H9 (cell line): Measurements from ENCODE around the gene KLK7. TPM values are rescaled to one million over a fixed set of nuclear protein-coding genes. Genes with fewer than 3 reads are reported as not detected.

Experiments used
- DNase-seq: peaks from one replicate; pipeline ENCODE4 v3.0.0-alpha.2; 2017
- H2AFZ ChIP-seq: one replicate; pipeline ENCODE4 v1.6.1; 2013; ENCODE audit warnings: mild to moderate bottlenecking, low read length, control low read depth, moderate library complexity
- H2AK5ac ChIP-seq: 2 replicates; pipeline ENCODE4 v1.6.1; 2013; ENCODE audit warnings: low read length, control low read depth, mixed read lengths; ENCODE audit not compliant: insufficient read length
- H2BK120ac ChIP-seq: one replicate; pipeline ENCODE4 v1.6.1; 2013; ENCODE audit warnings: low read depth, mild to moderate bottlenecking, low read length, control low read depth, inconsistent platforms; ENCODE audit not compliant: poor library complexity, severe bottlenecking
- H2BK12ac ChIP-seq: 2 replicates; pipeline ENCODE4 v1.6.1; 2013; ENCODE audit warnings: low read length, control low read depth, mixed read lengths, low read depth; ENCODE audit not compliant: insufficient read length
- H2BK15ac ChIP-seq: 2 replicates; pipeline ENCODE4 v1.6.1; 2013; ENCODE audit warnings: low read depth, low read length, control low read depth
- H2BK20ac ChIP-seq: one replicate; pipeline ENCODE4 v1.6.1; 2013; ENCODE audit warnings: low read depth, mild to moderate bottlenecking, low read length, control low read depth, inconsistent platforms; ENCODE audit not compliant: poor library complexity, severe bottlenecking
- H2BK5ac ChIP-seq: 2 replicates; pipeline ENCODE4 v1.6.1; 2013; ENCODE audit warnings: low read length, control low read depth, mixed read lengths; ENCODE audit not compliant: insufficient read length
- H3K14ac ChIP-seq: 2 replicates; pipeline ENCODE4 v1.6.1; 2013; ENCODE audit warnings: low read length, control low read depth; ENCODE audit not compliant: insufficient read depth
- H3K18ac ChIP-seq: 2 replicates; pipeline ENCODE4 v1.6.1; 2013; ENCODE audit warnings: low read depth, mild to moderate bottlenecking, mixed read lengths, low read length, control low read depth; ENCODE audit not compliant: insufficient read length
- H3K23ac ChIP-seq: 2 replicates; pipeline ENCODE4 v1.6.1; 2013; ENCODE audit warnings: low read length, control low read depth, mixed read lengths, low read depth; ENCODE audit not compliant: insufficient read length
- H3K23me2 ChIP-seq: 2 replicates; pipeline ENCODE4 v1.6.1; 2013; ENCODE audit warnings: low read depth, mild to moderate bottlenecking, mixed read lengths, low read length, control low read depth; ENCODE audit not compliant: insufficient read length, poor library complexity, severe bottlenecking
- H3K27ac ChIP-seq: 2 replicates; pipeline ENCODE4 v1.5.1; 2013; ENCODE audit warnings: low read length, control low read depth, mixed read lengths, low read depth; ENCODE audit not compliant: insufficient read length
- H3K27me3 ChIP-seq: 2 replicates; pipeline ENCODE4 v1.6.1; 2013; ENCODE audit warnings: low read length, control low read depth, inconsistent platforms; ENCODE audit not compliant: insufficient read depth
- H3K4ac ChIP-seq: 2 replicates; pipeline ENCODE4 v1.6.1; 2013; ENCODE audit warnings: low read depth, mild to moderate bottlenecking, control low read depth, inconsistent platforms, low read length, moderate library complexity
- H3K4me1 ChIP-seq: 2 replicates; pipeline ENCODE4 v1.6.1; 2013; ENCODE audit warnings: low read length, control low read depth, inconsistent platforms; ENCODE audit not compliant: insufficient read depth
- H3K4me2 ChIP-seq: 2 replicates; pipeline ENCODE4 v1.6.1; 2013; ENCODE audit warnings: low read length, control low read depth, mixed read lengths; ENCODE audit not compliant: insufficient read length, insufficient read depth
- H3K56ac ChIP-seq: 2 replicates; pipeline ENCODE4 v1.6.1; 2013; ENCODE audit warnings: low read depth, mild to moderate bottlenecking, mixed read lengths, low read length, control low read depth; ENCODE audit not compliant: insufficient read length
- H3K79me1 ChIP-seq: 2 replicates; pipeline ENCODE4 v1.6.1; 2013; ENCODE audit warnings: low read depth, mild to moderate bottlenecking, moderate library complexity, low read length, control low read depth, inconsistent platforms; ENCODE audit not compliant: insufficient read depth, poor library complexity, severe bottlenecking
- H3K79me2 ChIP-seq: 2 replicates; pipeline ENCODE4 v1.6.1; 2013; ENCODE audit warnings: low read length, control low read depth, inconsistent platforms; ENCODE audit not compliant: insufficient read depth
- H3K9ac ChIP-seq: 2 replicates; pipeline ENCODE4 v1.6.1; 2013; ENCODE audit warnings: low read length, control low read depth, mixed read lengths; ENCODE audit not compliant: insufficient read length; ENCODE audit errors: extremely low read depth
- H3K9me3 ChIP-seq: one replicate; pipeline ENCODE4 v1.6.1; 2013; ENCODE audit warnings: low read depth, low read length, inconsistent platforms; ENCODE audit not compliant: control insufficient read depth
- H3T11ph ChIP-seq: one replicate; pipeline ENCODE4 v1.6.1; 2013; ENCODE audit warnings: mild to moderate bottlenecking, low read length, control low read depth, inconsistent platforms
- H4K20me1 ChIP-seq: one replicate; pipeline ENCODE4 v1.6.1; 2013; ENCODE audit not compliant: control insufficient read depth, insufficient read length, insufficient read depth
- H4K5ac ChIP-seq: 2 replicates; pipeline ENCODE4 v1.6.1; 2013; ENCODE audit warnings: low read depth, mild to moderate bottlenecking, mixed read lengths, low read length, control low read depth; ENCODE audit not compliant: insufficient read length
- H4K8ac ChIP-seq: replicated peaks from 2 replicates; pipeline ENCODE4 v1.6.1; 2013; ENCODE audit warnings: low read length, control low read depth, mixed read lengths, low read depth; ENCODE audit not compliant: insufficient read length
- H4K91ac ChIP-seq: 2 replicates; pipeline ENCODE4 v1.6.1; 2013; ENCODE audit warnings: low read depth, mild to moderate bottlenecking, moderate library complexity, mixed read lengths, low read length, control low read depth; ENCODE audit not compliant: insufficient read length
- H3K27ac Mint-ChIP-seq, 3 experiments: 2 replicates in 2 of 3; 3 replicates in 1 of 3; pipeline ENCODE4 v1.8.0; 2020 to 2021; ENCODE audit warnings: mixed read lengths in 3 of 3, mild to moderate bottlenecking in 1 of 3, moderate library complexity in 1 of 3
- H3K27me3 Mint-ChIP-seq: 2 replicates; pipeline ENCODE4 v1.8.0; 2021; ENCODE audit warnings: low read depth, mild to moderate bottlenecking, moderate library complexity, mixed read lengths
- H3K36me3 Mint-ChIP-seq, 3 experiments: 2 replicates in 2 of 3; 3 replicates in 1 of 3; pipeline ENCODE4 v1.8.0; 2020 to 2021; ENCODE audit warnings: low read depth in 3 of 3, mixed read lengths in 3 of 3; ENCODE audit not compliant: insufficient read depth in 1 of 3
- H3K4me1 Mint-ChIP-seq, 2 experiments: 2 replicates each; pipeline ENCODE4 v1.8.0; 2020; ENCODE audit warnings: mixed read lengths in 2 of 2
- H3K4me3 Mint-ChIP-seq, 2 experiments: 2 replicates in 1 of 2; 3 replicates in 1 of 2; pipeline ENCODE4 v1.8.0; 2020 to 2021; ENCODE audit warnings: mild to moderate bottlenecking in 2 of 2, mixed read lengths in 2 of 2, moderate library complexity in 1 of 2
- H3K9me3 Mint-ChIP-seq, 2 experiments: 2 replicates in 1 of 2; 3 replicates in 1 of 2; pipeline ENCODE4 v1.8.0; 2020; ENCODE audit warnings: mild to moderate bottlenecking in 2 of 2, mixed read lengths in 2 of 2, moderate library complexity in 1 of 2
- WGBS: extraction: QIAGEN DNeasy Blood & Tissue Kit; methylation state at CpG from one replicate; pipeline ENCODE4 v1.1.7; 2013; ENCODE audit warnings: missing lambda C conversion rate, low lambda C conversion rate, mixed read lengths; ENCODE audit not compliant: insufficient read length; ENCODE audit errors: extremely low coverage; 5-methylcytosine and 5-hydroxymethylcytosine counted together
- total RNA-seq: library from RNA; stranded (reverse); gene quantifications from 2 replicates; pipeline ENCODE4 v1.2.1, GENCODE V29; 2021
- TF ChIP-seq, protein P1 (sequence below): fragments of 200-600 bp; sonication (generic); conservative IDR thresholded peaks from 3 replicates; pipeline ENCODE4 v1.8.0; 2021; ENCODE audit warnings: antibody characterized with exemption, mild to moderate bottlenecking

The KLK7 gene
- total RNA-seq, 1 experiment from 2014 or later: 0.52 TPM

DNA sequence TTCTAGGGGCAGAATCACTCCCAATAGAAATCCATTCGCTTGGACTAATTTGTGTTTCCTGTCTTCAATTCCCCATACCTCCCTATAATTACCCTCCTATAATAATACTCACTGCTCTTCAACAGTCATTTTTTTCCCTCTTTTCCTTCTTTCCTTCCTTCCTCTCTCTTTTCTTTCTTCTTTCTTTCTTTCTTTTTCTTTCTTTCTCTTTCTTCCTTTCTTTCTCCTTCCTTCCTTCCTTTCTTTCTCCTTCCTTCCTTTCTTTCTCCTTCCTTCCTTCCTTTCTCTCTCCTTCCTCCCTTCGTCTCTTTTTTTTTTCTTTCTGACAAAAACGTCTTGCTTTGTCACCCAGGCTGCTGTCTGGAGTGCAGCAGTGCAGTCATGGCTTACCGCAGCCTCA lies 38.9 kb downstream of the KLK7 start:
- no peaks in the 10 kb centered on the region for H3K79me1 ChIP-seq

More for the DNA sequence above, 38.9 kb downstream of the KLK7 start:
- Histone ChIP-seq H3K23ac (no peak overlapping the region), H2BK12ac (no peak overlapping the region), H3K9ac (no peak overlapping the region), H2BK20ac (no peak overlapping the region), H3K79me2 (no peaks in the 10 kb centered on the region), H3K4ac (no peak overlapping the region), H4K91ac (no peak overlapping the region), H3K23me2 (no peaks in the 10 kb centered on the region), H3T11ph (no peak overlapping the region), H4K20me1 (no peaks in the 10 kb centered on the region), H2BK15ac (no peak overlapping the region), H3K56ac (no peak overlapping the region), H3K27ac (no peak overlapping the region), H3K4me1 (no peaks in the 10 kb centered on the region), H3K18ac (no peak overlapping the region), H3K27me3 (no peaks in the 10 kb centered on the region), H4K8ac (no peak overlapping the region), H2AK5ac (no peak overlapping the region), H3K14ac (no peak overlapping the region), H3K9me3 (no peaks in the 10 kb centered on the region), H2BK120ac (no peak overlapping the region), H2AFZ (no peak overlapping the region), H3K4me2 (no peak overlapping the region), H2BK5ac (no peak overlapping the region), H4K5ac (no peak overlapping the region)
- H3K27me3 Mint-ChIP-seq: peaks cover 48% of the 10 kb centered on the region
- no peak overlapping the region for H3K27ac Mint-ChIP-seq
- H3K4me1 Mint-ChIP-seq: peaks cover under 1% of the 10 kb centered on the region in 2 experiments; a peak in 2 of 4 replicates
- TF ChIP-seq, protein P1, sequence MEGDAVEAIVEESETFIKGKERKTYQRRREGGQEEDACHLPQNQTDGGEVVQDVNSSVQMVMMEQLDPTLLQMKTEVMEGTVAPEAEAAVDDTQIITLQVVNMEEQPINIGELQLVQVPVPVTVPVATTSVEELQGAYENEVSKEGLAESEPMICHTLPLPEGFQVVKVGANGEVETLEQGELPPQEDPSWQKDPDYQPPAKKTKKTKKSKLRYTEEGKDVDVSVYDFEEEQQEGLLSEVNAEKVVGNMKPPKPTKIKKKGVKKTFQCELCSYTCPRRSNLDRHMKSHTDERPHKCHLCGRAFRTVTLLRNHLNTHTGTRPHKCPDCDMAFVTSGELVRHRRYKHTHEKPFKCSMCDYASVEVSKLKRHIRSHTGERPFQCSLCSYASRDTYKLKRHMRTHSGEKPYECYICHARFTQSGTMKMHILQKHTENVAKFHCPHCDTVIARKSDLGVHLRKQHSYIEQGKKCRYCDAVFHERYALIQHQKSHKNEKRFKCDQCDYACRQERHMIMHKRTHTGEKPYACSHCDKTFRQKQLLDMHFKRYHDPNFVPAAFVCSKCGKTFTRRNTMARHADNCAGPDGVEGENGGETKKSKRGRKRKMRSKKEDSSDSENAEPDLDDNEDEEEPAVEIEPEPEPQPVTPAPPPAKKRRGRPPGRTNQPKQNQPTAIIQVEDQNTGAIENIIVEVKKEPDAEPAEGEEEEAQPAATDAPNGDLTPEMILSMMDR: no peak
- no peak overlapping the region for H3K4me3 Mint-ChIP-seq
- no peaks in the 10 kb centered on the region for H3K36me3 Mint-ChIP-seq
- peaks cover 2 to 5% of the 10 kb centered on the region in 2 experiments; a peak in 3 of 5 replicates for H3K9me3 Mint-ChIP-seq
- no peak for DNase-seq
- no CpG with 5 or more reads among the region's 4 CpGs for WGBS
